SHP77 treated with DMSO at 0.1 percent for 48 hours (cell line): Measurements from ENCODE around the gene GARNL3.

Experiments
- DNase-seq: peaks from one replicate; lab custom pipeline; 2025; lab: John Stamatoyannopoulos, UW

The GARNL3 gene

GRCh38 chr9:127277770-127278169, 13.2 kb downstream of the GARNL3 start:
- DNase-seq: no peak

GRCh38 chr9:127278372-127278771, 13.8 kb downstream of the GARNL3 start:
- no peak for DNase-seq

- DNase-seq: peak; percentile 69
Measured at GRCh38 chr9:127279717-127280285, 15.2 kb downstream of the GARNL3 start.

- DNase-seq: no peak
Measured at GRCh38 chr9:127280880-127281660, 16.5 kb downstream of the GARNL3 start.

GRCh38 chr9:127281891-127282290, 17.3 kb downstream of the GARNL3 start:
- no peak for DNase-seq

GRCh38 chr9:127282611-127283010, 18.0 kb downstream of the GARNL3 start:
- no peak for DNase-seq

- DNase-seq: no peak
Measured at GRCh38 chr9:127283135-127283534, 18.6 kb downstream of the GARNL3 start.

GRCh38 chr9:127283917-127284497, 19.4 kb downstream of the GARNL3 start:
- DNase-seq: no peak

GRCh38 chr9:127285965-127286364, 21.4 kb downstream of the GARNL3 start:
- no peak for DNase-seq

GRCh38 chr9:127290561-127291065, 26.0 kb downstream of the GARNL3 start:
- no peak for DNase-seq

- DNase-seq: no peak
Measured at GRCh38 chr9:127291246-127291778, 26.7 kb downstream of the GARNL3 start.

GRCh38 chr9:127292415-127292814, 27.8 kb downstream of the GARNL3 start:
- no peak for DNase-seq

- no peak for DNase-seq
Measured at GRCh38 chr9:127293328-127293727, 28.8 kb downstream of the GARNL3 start.

- no peak for DNase-seq
Measured at GRCh38 chr9:127293767-127294166, 29.2 kb downstream of the GARNL3 start.

GRCh38 chr9:127295005-127295404, 30.4 kb downstream of the GARNL3 start:
- no peak for DNase-seq

GRCh38 chr9:127300886-127301447, 36.4 kb downstream of the GARNL3 start:
- DNase-seq: no peak

GRCh38 chr9:127303830-127304229, 39.3 kb downstream of the GARNL3 start:
- DNase-seq: no peak

GRCh38 chr9:127305206-127305837, 40.7 kb downstream of the GARNL3 start:
- DNase-seq: no peak

GRCh38 chr9:127305838-127306226, 41.3 kb downstream of the GARNL3 start:
- no peak for DNase-seq

- no peak for DNase-seq
Measured at GRCh38 chr9:127307802-127308201, 43.2 kb downstream of the GARNL3 start.

GRCh38 chr9:127308652-127309434, 44.3 kb downstream of the GARNL3 start:
- no peak for DNase-seq
